T-helper 17 cell (primary cell): ENCODE results near the gene PARD6B. TPM values are rescaled to one million over a fixed set of nuclear protein-coding genes. Genes with fewer than 3 reads are reported as not detected.
"Not testable (repeated sequence)": the region's sequence is repeated elsewhere in the genome, so short reads cannot be mapped to it uniquely, and the experiment has no call there.

ENCODE experiments used
- ATAC-seq: fragments of 150-1000 bp; cut with Tn5 transposase; 2 replicates; pipeline ENCODE4 v1.10.0; 2021; ENCODE audit warnings: mild to moderate bottlenecking, moderate library complexity
- DNase-seq, 3 donors: peaks; one replicate each; pipeline versions ENCODE4 v3.0.0 to v3.0.0-alpha.2; 2020 to 2021
- H3K9me3 ChIP-seq: one replicate; pipeline ENCODE4 v1.7.0; 2013; ENCODE audit warnings: low read length, mild to moderate bottlenecking; ENCODE audit not compliant: control insufficient read depth, poor library complexity, severe bottlenecking
- H3K27ac Mint-ChIP-seq: one replicate; pipeline ENCODE4 v1.8.0; 2022; ENCODE audit warnings: mild to moderate bottlenecking, moderate library complexity, mixed read lengths
- H3K27me3 Mint-ChIP-seq: one replicate; pipeline ENCODE4 v1.8.0; 2022; ENCODE audit warnings: mixed read lengths
- H3K36me3 Mint-ChIP-seq: one replicate; pipeline ENCODE4 v1.8.0; 2022; ENCODE audit warnings: low read depth, mixed read lengths
- H3K4me1 Mint-ChIP-seq: one replicate; pipeline ENCODE4 v1.8.0; 2022; ENCODE audit warnings: mild to moderate bottlenecking, mixed read lengths
- H3K4me3 Mint-ChIP-seq: one replicate; pipeline ENCODE4 v1.8.0; 2022; ENCODE audit warnings: mild to moderate bottlenecking, moderate library complexity, mixed read lengths
- total RNA-seq, 4 donors: library from RNA in 2 of 4; stranded (reverse) in 2 of 4; gene quantifications; one replicate each; pipeline ENCODE4 v1.2.3 and lab custom pipeline; 2022 to 2026

Gene PARD6B
- total RNA-seq, 2 donors from 2014 or later: 4.0 to 6.8 TPM

GRCh38 chr20:50711113-50711825 lies 20.1 kb upstream of the PARD6B start:
- Mint-ChIP-seq H3K4me1 (peaks cover 3% of the 10 kb centered on the region), H3K27me3 (peaks cover 43% of the 10 kb centered on the region), H3K36me3 (peaks cover 3% of the 10 kb centered on the region), H3K27ac (no peak overlapping the region), H3K4me3 (no peak overlapping the region)
- DNase-seq (no peak), ATAC-seq (no peak)
- no peaks in the 10 kb centered on the region for H3K9me3 ChIP-seq

GRCh38 chr20:50712771-50713656 lies 18.4 kb upstream of the PARD6B start:
- no peak overlapping the region for H3K27ac Mint-ChIP-seq
- H3K4me1 Mint-ChIP-seq: peaks cover 3% of the 10 kb centered on the region
- DNase-seq (no peak), ATAC-seq (no peak)
- no peak overlapping the region for H3K4me3 Mint-ChIP-seq
- peaks cover 3% of the 10 kb centered on the region for H3K36me3 Mint-ChIP-seq
- H3K9me3 ChIP-seq: no peaks in the 10 kb centered on the region
- peaks cover 39% of the 10 kb centered on the region for H3K27me3 Mint-ChIP-seq

- H3K4me1 Mint-ChIP-seq: peaks cover 3% of the 10 kb centered on the region
- H3K4me3 Mint-ChIP-seq: no peak overlapping the region
- no peaks in the 10 kb centered on the region for H3K9me3 ChIP-seq
- peaks cover 44% of the 10 kb centered on the region for H3K27me3 Mint-ChIP-seq
- ATAC-seq (no peak), DNase-seq (no peak)
- H3K36me3 Mint-ChIP-seq: peaks cover 3% of the 10 kb centered on the region
- H3K27ac Mint-ChIP-seq: no peak overlapping the region
Observed at GRCh38 chr20:50713657-50714101, 17.7 kb upstream of the PARD6B start.

- H3K4me3 Mint-ChIP-seq, H3K4me1 Mint-ChIP-seq, H3K27ac Mint-ChIP-seq, ATAC-seq, H3K36me3 Mint-ChIP-seq, H3K9me3 ChIP-seq, DNase-seq: not testable (repeated sequence)
- peaks cover 44% of the 10 kb centered on the region for H3K27me3 Mint-ChIP-seq
Observed at GRCh38 chr20:50714426-50714825, 17.0 kb upstream of the PARD6B start.

GRCh38 chr20:50715694-50716093 lies 15.7 kb upstream of the PARD6B start:
- H3K27me3 Mint-ChIP-seq: peaks cover 45% of the 10 kb centered on the region
- peaks cover 3% of the 10 kb centered on the region for H3K36me3 Mint-ChIP-seq
- H3K4me3 Mint-ChIP-seq: no peak overlapping the region
- H3K4me1 Mint-ChIP-seq: peaks cover 3% of the 10 kb centered on the region
- DNase-seq (no peak), ATAC-seq (no peak)
- no peaks in the 10 kb centered on the region for H3K9me3 ChIP-seq
- no peak overlapping the region for H3K27ac Mint-ChIP-seq

GRCh38 chr20:50716518-50716917 lies 14.9 kb upstream of the PARD6B start:
- DNase-seq (no peak), ATAC-seq (no peak)
- H3K9me3 ChIP-seq: no peaks in the 10 kb centered on the region
- Mint-ChIP-seq H3K4me3 (no peak overlapping the region), H3K4me1 (peaks cover 3% of the 10 kb centered on the region), H3K36me3 (no peaks in the 10 kb centered on the region), H3K27ac (no peak overlapping the region), H3K27me3 (peaks cover 37% of the 10 kb centered on the region)

GRCh38 chr20:50717312-50717711 lies 14.1 kb upstream of the PARD6B start:
- no peaks in the 10 kb centered on the region for H3K9me3 ChIP-seq
- Mint-ChIP-seq H3K4me3 (no peak overlapping the region), H3K27ac (no peak overlapping the region), H3K36me3 (no peaks in the 10 kb centered on the region), H3K27me3 (peaks cover 31% of the 10 kb centered on the region), H3K4me1 (peaks cover 3% of the 10 kb centered on the region)
- ATAC-seq: no peak
- DNase-seq: no peak

GRCh38 chr20:50717974-50718761 lies 13.2 kb upstream of the PARD6B start:
- DNase-seq: no peak
- Mint-ChIP-seq H3K4me3 (no peak overlapping the region), H3K27me3 (peaks cover 22% of the 10 kb centered on the region), H3K4me1 (peaks cover 3% of the 10 kb centered on the region), H3K36me3 (no peaks in the 10 kb centered on the region), H3K27ac (no peak overlapping the region)
- H3K9me3 ChIP-seq: no peaks in the 10 kb centered on the region
- ATAC-seq: no peak

GRCh38 chr20:50719328-50719727 lies 12.1 kb upstream of the PARD6B start:
- H3K27me3 Mint-ChIP-seq: peaks cover 12% of the 10 kb centered on the region
- ATAC-seq (no peak), DNase-seq (no peak)
- H3K9me3 ChIP-seq: no peaks in the 10 kb centered on the region
- H3K4me3 Mint-ChIP-seq: no peak overlapping the region
- H3K27ac Mint-ChIP-seq: no peak overlapping the region
- no peaks in the 10 kb centered on the region for H3K36me3 Mint-ChIP-seq
- no peaks in the 10 kb centered on the region for H3K4me1 Mint-ChIP-seq

- no peaks in the 10 kb centered on the region for H3K4me1 Mint-ChIP-seq
- H3K36me3 Mint-ChIP-seq: no peaks in the 10 kb centered on the region
- no peak overlapping the region for H3K27ac Mint-ChIP-seq
- H3K9me3 ChIP-seq: no peaks in the 10 kb centered on the region
- DNase-seq (no peak), ATAC-seq (no peak)
- H3K27me3 Mint-ChIP-seq: peaks cover 12% of the 10 kb centered on the region
- H3K4me3 Mint-ChIP-seq: no peak overlapping the region
Observed at GRCh38 chr20:50720026-50720425, 11.4 kb upstream of the PARD6B start.

- DNase-seq (no peak), ATAC-seq (no peak)
- Mint-ChIP-seq H3K36me3 (no peaks in the 10 kb centered on the region), H3K4me1 (no peaks in the 10 kb centered on the region), H3K27ac (no peak overlapping the region), H3K27me3 (peaks cover 12% of the 10 kb centered on the region), H3K4me3 (no peak overlapping the region)
- no peaks in the 10 kb centered on the region for H3K9me3 ChIP-seq
Observed at GRCh38 chr20:50720582-50720981, 10.8 kb upstream of the PARD6B start.

GRCh38 chr20:50721881-50722281 lies 9.5 kb upstream of the PARD6B start:
- Mint-ChIP-seq H3K27me3 (peaks cover 12% of the 10 kb centered on the region), H3K4me3 (no peak overlapping the region), H3K4me1 (no peaks in the 10 kb centered on the region), H3K36me3 (no peaks in the 10 kb centered on the region), H3K27ac (no peak overlapping the region)
- DNase-seq (no peak), ATAC-seq (no peak)
- H3K9me3 ChIP-seq: no peaks in the 10 kb centered on the region
